HG02938 (cell line): ENCODE results near the gene UBE2O.

Source experiments
- ATAC-seq: cut with Tn5 transposase; IDR thresholded peaks from one replicate; pipeline ENCODE4 v1.9.1; 2021; ENCODE audit warnings: mild to moderate bottlenecking, moderate library complexity; ENCODE audit not compliant: unreplicated experiment

UBE2O gene

GRCh38 chr17:76419576-76420260 lies 33.2 kb downstream of the UBE2O start:
- no peak for ATAC-seq

- ATAC-seq: no peak
Observed at GRCh38 chr17:76417499-76418143, 35.3 kb downstream of the UBE2O start.

GRCh38 chr17:76416899-76417298 lies 36.1 kb downstream of the UBE2O start:
- no peak for ATAC-seq

- no peak for ATAC-seq
Observed at GRCh38 chr17:76416457-76416856, 36.5 kb downstream of the UBE2O start.

GRCh38 chr17:76415786-76416185 lies 37.2 kb downstream of the UBE2O start:
- no peak for ATAC-seq

- ATAC-seq: no peak
Observed at GRCh38 chr17:76414334-76415295, 38.3 kb downstream of the UBE2O start.

- ATAC-seq: no peak
Observed at GRCh38 chr17:76411247-76411646, 41.7 kb downstream of the UBE2O start.

GRCh38 chr17:76410328-76410965 lies 42.5 kb downstream of the UBE2O start:
- ATAC-seq: no peak

GRCh38 chr17:76408037-76408849 lies 44.7 kb downstream of the UBE2O start:
- no peak for ATAC-seq

- no peak for ATAC-seq
Observed at GRCh38 chr17:76407509-76407908, 45.4 kb downstream of the UBE2O start.

- no peak for ATAC-seq
Observed at GRCh38 chr17:76405967-76406647, 46.8 kb downstream of the UBE2O start.

- no peak for ATAC-seq
Observed at GRCh38 chr17:76405607-76405966, 47.4 kb downstream of the UBE2O start.

- no peak for ATAC-seq
Observed at GRCh38 chr17:76404976-76405563, 47.9 kb downstream of the UBE2O start.

GRCh38 chr17:76404256-76404655 lies 48.7 kb downstream of the UBE2O start:
- ATAC-seq: no peak

GRCh38 chr17:76402711-76403110 lies 50.2 kb downstream of the UBE2O start:
- no peak for ATAC-seq

GRCh38 chr17:76399175-76400172 lies 53.5 kb downstream of the UBE2O start:
- ATAC-seq: no peak

GRCh38 chr17:76398523-76399174 lies 54.3 kb downstream of the UBE2O start:
- ATAC-seq: no peak
